ENCODE data around the gene DPY19L2. TPM values are rescaled to one million over a fixed set of nuclear protein-coding genes. Genes with fewer than 3 reads are reported as not detected.
A peak's percentile ranks its signal among the peaks of the same experiment; 100 is the strongest.
"Not testable (repeated sequence)": the region's sequence is repeated elsewhere in the genome, so short reads cannot be mapped to it uniquely, and the experiment has no call there.

DPY19L2 gene
- total and polyA plus RNA-seq, 3 donors from 2014 or later: 55.6 to 146 (median 75.6) TPM

GRCh38 chr12:63669427-63669826, 1.1 kb upstream of the DPY19L2 start:
- WGBS, 2 donors: 23 to 45% methylated on average over 3 to 5 of the region's 8 CpGs
- H3K27me3 ChIP-seq; intact Hi-C loops (cut with DNase I; ENCODE audit: low total_unique reads); H3K36me3 ChIP-seq (ENCODE audit: low read depth, missing control alignments); H3K9me3 ChIP-seq; DNase-seq; H3K4me1 ChIP-seq: not testable (repeated sequence)
- Histone ChIP-seq H3K27ac (peak overlapping the region in 1 of 2 donors; percentile 90), H3K4me3 (peak overlapping the region in 1 of 2 donors; percentile 87)

DNA sequence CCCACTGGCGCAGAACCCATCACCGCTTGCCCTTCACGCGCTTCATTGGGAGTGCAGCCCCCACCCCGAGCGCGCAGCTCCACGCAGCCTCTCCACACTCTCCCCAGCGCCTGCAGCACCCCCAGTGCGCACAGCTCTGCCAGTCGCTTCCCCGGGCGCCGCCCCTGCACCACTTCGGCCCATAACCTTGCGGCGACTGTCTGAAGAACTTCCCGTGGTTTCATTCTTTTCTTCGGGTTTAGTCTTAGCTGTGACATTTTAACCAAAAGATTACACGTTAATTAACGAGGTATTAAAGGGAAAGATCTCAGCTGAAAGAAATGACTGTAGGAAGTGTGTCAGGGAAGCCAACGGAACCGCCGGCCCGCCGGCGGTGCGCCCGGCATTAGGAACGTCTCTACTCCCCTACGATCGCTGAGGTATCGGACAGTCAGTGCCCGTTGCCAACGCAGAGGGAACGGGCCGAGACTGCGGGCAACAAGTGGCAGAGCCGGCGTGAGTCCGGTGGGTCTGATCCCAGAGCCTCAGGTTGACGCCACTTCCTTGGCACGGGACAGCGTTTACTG, 590 bp upstream of the DPY19L2 start:
- H3K4me3 ChIP-seq: peak overlapping the region; percentile 68 to 87
- intact Hi-C loops (cut with DNase I; ENCODE audit: low total_unique reads); H3K27me3 ChIP-seq; H3K4me1 ChIP-seq; H3K36me3 ChIP-seq (ENCODE audit: low read depth, missing control alignments); H3K9me3 ChIP-seq: not testable (repeated sequence)
- 0 to 1% methylated on average over 33 to 44 of the region's 44 CpGs for WGBS, 2 donors
- H3K27ac ChIP-seq: peak overlapping the region; percentile 77 to 90
- peak; percentile 52 for DNase-seq

GRCh38 chr12:63663005-63663404, 5.3 kb downstream of the DPY19L2 start:
- DNase-seq; intact Hi-C loops (cut with DNase I; ENCODE audit: low total_unique reads); H3K9me3 ChIP-seq; H3K4me3 ChIP-seq; H3K27ac ChIP-seq; H3K4me1 ChIP-seq; H3K27me3 ChIP-seq; H3K36me3 ChIP-seq (ENCODE audit: low read depth, missing control alignments): not testable (repeated sequence)
- 90 to 95% methylated on average over 7 of the region's 7 CpGs for WGBS, 2 donors

DNA sequence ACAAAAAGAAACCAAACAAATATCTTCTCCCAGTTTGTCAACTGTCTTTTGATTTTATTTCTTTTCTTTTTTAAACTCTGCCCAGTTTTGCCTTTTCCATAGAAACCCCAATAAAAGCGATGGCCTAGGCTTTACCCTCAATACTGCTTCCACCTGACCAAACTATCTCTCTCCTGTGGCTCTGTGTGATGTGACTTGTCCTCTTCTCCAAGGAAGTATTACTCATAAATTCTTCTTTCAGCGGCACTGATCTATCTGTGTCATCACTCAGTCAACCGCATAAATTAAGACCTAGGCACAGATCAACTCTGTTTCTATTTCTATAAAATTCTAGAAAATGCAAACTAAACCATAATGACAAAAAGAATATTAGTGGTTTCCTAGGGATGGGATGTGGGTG, 9.8 kb downstream of the DPY19L2 start:
- H3K27me3 ChIP-seq; H3K4me3 ChIP-seq; H3K36me3 ChIP-seq (ENCODE audit: low read depth, missing control alignments); H3K9me3 ChIP-seq; H3K4me1 ChIP-seq; DNase-seq; intact Hi-C loops (cut with DNase I; ENCODE audit: low total_unique reads); H3K27ac ChIP-seq: not testable (repeated sequence)
- 75 to 93% methylated on average over 3 of the region's 3 CpGs for WGBS, 2 donors

DNA sequence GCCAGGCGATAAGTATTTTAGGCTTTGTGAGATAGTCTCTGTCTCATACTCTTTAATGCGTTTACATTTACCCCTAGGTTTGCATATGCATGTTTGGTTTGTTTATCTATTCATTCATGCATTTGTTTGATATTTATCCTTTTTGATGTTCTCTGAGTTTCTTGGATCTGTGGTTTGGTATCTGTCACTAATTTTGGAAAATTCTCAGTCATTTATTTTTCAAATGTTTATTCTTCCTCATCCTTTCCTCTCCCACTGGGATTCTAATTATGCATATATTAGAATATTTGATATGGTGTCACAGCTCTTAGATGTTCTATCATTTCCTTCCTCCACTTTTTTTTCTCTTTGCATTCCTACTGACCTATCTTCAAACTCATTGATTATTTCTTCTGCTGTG, 11.9 kb downstream of the DPY19L2 start:
- 89 to 92% methylated on average over 2 of the region's 2 CpGs for WGBS, 2 donors
- H3K27ac ChIP-seq: not testable (repeated sequence)

DNA sequence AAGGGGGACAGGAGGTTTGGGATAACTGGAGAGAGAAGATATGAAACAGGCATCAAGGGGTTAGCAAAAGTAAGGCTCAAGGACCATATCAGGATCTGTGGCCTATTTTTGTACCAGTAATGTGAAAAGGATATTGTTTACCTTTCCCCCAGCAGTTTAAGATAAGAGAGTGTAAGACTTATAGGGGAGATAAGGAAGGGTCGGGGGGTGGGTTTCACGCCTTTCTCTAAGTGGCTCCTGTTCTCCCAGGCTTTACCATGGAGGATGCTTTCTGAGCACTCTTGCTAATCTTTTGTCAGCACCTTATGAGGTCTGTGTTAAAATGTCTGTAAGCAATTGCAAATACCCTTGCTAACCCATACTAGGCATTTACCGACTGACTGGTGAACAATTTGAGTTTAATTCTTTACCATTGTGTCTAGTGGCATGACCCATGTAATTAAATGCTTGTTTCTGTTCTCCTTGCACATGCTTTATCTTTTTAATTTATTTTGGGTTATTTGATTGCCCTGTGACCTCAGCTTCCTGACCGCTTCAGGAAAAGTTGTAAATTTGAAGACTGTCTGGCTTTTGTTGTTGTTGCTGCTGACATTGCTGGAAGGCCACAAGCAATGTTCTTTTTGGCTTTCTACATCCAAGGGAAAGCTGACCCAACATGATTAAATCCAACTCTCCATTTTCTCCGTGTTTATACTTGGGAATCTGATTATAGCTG, 12.6 kb downstream of the DPY19L2 start:
- H3K9me3 ChIP-seq; DNase-seq; H3K27ac ChIP-seq; intact Hi-C loops (cut with DNase I; ENCODE audit: low total_unique reads); H3K36me3 ChIP-seq (ENCODE audit: low read depth, missing control alignments); H3K27me3 ChIP-seq; H3K4me3 ChIP-seq; H3K4me1 ChIP-seq: not testable (repeated sequence)
- WGBS, 2 donors: 48 to 54% methylated on average over 5 of the region's 5 CpGs

More for the DNA sequence above, 11.9 kb downstream of the DPY19L2 start:
- H3K4me3 ChIP-seq; H3K36me3 ChIP-seq (ENCODE audit: low read depth, missing control alignments); H3K9me3 ChIP-seq; intact Hi-C loops (cut with DNase I; ENCODE audit: low total_unique reads); DNase-seq; H3K4me1 ChIP-seq; H3K27me3 ChIP-seq: not testable (repeated sequence)

GRCh38 chr12:63654481-63654880, 13.8 kb downstream of the DPY19L2 start:
- DNase-seq; H3K4me3 ChIP-seq; H3K36me3 ChIP-seq (ENCODE audit: low read depth, missing control alignments); H3K9me3 ChIP-seq; intact Hi-C loops (cut with DNase I; ENCODE audit: low total_unique reads); H3K4me1 ChIP-seq; H3K27me3 ChIP-seq; H3K27ac ChIP-seq: not testable (repeated sequence)
- 75 to 85% methylated on average over 5 of the region's 5 CpGs for WGBS, 2 donors

DNA sequence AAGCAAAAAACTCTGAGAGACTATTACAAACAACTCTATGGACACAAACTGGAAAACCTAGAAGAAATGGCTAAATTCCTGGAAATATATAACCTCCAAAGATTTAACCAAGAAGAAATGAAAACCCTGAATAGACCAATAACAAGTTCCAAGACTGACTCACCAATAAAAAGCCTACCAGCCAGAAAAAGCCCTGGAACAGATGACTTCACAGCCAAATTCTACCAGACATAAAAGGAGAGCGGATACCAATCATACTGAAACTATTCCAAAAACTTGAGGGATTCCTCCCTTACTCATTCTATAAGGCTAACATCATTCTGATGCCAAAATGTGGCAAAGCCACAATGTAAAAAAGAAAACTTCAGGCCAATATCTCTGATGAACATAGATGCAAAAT, 18.8 kb downstream of the DPY19L2 start:
- H3K36me3 ChIP-seq (ENCODE audit: low read depth, missing control alignments); H3K27ac ChIP-seq; H3K4me3 ChIP-seq; H3K27me3 ChIP-seq; H3K4me1 ChIP-seq; H3K9me3 ChIP-seq; DNase-seq; intact Hi-C loops (cut with DNase I; ENCODE audit: low total_unique reads): not testable (repeated sequence)
- 100% methylated on average over 1 of the region's 1 CpG for WGBS, 2 donors

GRCh38 chr12:63643381-63644140, 24.7 kb downstream of the DPY19L2 start:
- H3K4me1 ChIP-seq; H3K36me3 ChIP-seq (ENCODE audit: low read depth, missing control alignments); intact Hi-C loops (cut with DNase I; ENCODE audit: low total_unique reads); H3K27ac ChIP-seq; H3K9me3 ChIP-seq; DNase-seq; H3K27me3 ChIP-seq; H3K4me3 ChIP-seq: not testable (repeated sequence)
- 70 to 73% methylated on average over 5 of the region's 5 CpGs for WGBS, 2 donors

DNA sequence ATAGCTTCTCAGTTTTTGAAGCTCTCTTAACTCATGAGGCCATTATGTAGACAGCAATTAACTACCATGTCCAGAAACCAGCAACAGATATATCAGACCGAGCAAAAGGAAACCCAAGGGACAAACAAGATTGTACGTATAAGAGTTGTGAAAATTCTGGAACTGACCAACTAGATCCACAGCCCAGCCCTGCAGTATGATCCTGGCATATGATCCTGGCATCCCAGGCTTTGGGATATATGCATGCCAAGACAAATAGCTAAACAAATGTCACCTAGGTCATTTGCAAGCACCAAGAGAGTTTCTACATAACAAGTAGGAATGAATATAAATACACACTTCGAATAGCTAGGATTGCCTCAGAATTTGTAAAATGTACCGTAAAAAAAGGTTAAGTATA, 44.0 kb downstream of the DPY19L2 start:
- H3K36me3 ChIP-seq (ENCODE audit: low read depth, missing control alignments); DNase-seq; H3K4me1 ChIP-seq; intact Hi-C loops (cut with DNase I; ENCODE audit: low total_unique reads); H3K27ac ChIP-seq; H3K4me3 ChIP-seq; H3K9me3 ChIP-seq; H3K27me3 ChIP-seq: not testable (repeated sequence)
- WGBS, 2 donors: 85 to 86% methylated on average over 4 of the region's 4 CpGs

DNA sequence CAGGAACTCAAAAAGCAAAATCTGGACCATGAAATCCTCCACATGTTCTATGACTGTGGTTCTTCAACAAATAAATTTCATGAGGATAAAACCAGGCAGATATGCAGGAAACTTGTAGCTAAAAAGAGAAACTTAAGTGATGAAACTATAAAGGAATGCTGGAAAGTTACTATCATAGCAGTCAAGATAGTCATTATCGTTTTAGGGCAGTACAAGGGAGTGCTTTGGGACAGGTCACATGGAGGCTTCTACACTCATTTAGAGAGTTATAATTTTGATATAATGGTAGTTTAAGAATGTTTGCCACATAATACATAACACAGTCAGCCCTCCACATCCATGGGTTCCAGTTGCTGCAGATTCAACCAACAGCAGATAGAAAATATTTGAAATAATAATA, 52.7 kb downstream of the DPY19L2 start:
- H3K9me3 ChIP-seq; intact Hi-C loops (cut with DNase I; ENCODE audit: low total_unique reads); H3K4me1 ChIP-seq; DNase-seq; H3K27ac ChIP-seq; H3K36me3 ChIP-seq (ENCODE audit: low read depth, missing control alignments); H3K27me3 ChIP-seq; H3K4me3 ChIP-seq: not testable (repeated sequence)
- 29% methylated on average over 1 of the region's 1 CpG; no CpG with 5 or more reads in 1 of the 2 donors for WGBS, 2 donors

- H3K27me3 ChIP-seq; intact Hi-C loops (cut with DNase I; ENCODE audit: low total_unique reads); H3K36me3 ChIP-seq (ENCODE audit: low read depth, missing control alignments); H3K4me3 ChIP-seq; H3K9me3 ChIP-seq; H3K4me1 ChIP-seq; H3K27ac ChIP-seq; DNase-seq: not testable (repeated sequence)
- 70 to 83% methylated on average over 2 of the region's 2 CpGs for WGBS, 2 donors
These were observed 57.0 kb downstream of the DPY19L2 start for GRCh38 chr12:63611285-63611684.
